CD14-positive monocyte (primary cell): ENCODE data around the gene CPEB3. TPM values are rescaled to one million over a fixed set of nuclear protein-coding genes. Genes with fewer than 3 reads are reported as not detected.

ENCODE experiments used
- DNase-seq, 3 donors: peaks; one replicate each; pipeline ENCODE4 v3.0.0-alpha.2; 2011 to 2022
- H2AFZ ChIP-seq: 2 replicates; pipeline ENCODE4 v1.6.0; 2012; ENCODE audit warnings: mild to moderate bottlenecking, low read depth, low read length, inconsistent platforms; ENCODE audit not compliant: insufficient read depth, poor library complexity, severe bottlenecking
- H3K27ac ChIP-seq, 2 donors: 1 replicate in 1 of 2; 2 replicates in 1 of 2; pipeline ENCODE4 v1.5.1; 2012 to 2013; ENCODE audit warnings: low read length in 2 of 2, control low read depth in 1 of 2, inconsistent platforms in 1 of 2, low read depth in 1 of 2, mild to moderate bottlenecking in 1 of 2
- H3K27me3 ChIP-seq, 2 donors: one replicate each; pipeline versions ENCODE4 v1.6.0 to v1.6.1; 2011 to 2013; ENCODE audit warnings: low read length in 2 of 2; ENCODE audit not compliant: control insufficient read depth in 2 of 2, insufficient read depth in 2 of 2
- H3K36me3 ChIP-seq, 2 donors: replicated peaks in 1 of 2; 1 replicate in 1 of 2; 2 replicates in 1 of 2; pipeline versions ENCODE4 v1.5.1 to v1.6.1; 2012 to 2013; ENCODE audit warnings: low read length in 2 of 2, control low read depth in 1 of 2, inconsistent platforms in 1 of 2, mild to moderate bottlenecking in 1 of 2; ENCODE audit not compliant: insufficient read depth in 2 of 2, control insufficient read depth in 1 of 2
- H3K4me1 ChIP-seq, 2 donors: 1 replicate in 1 of 2; 2 replicates in 1 of 2; pipeline versions ENCODE4 v1.5.1 to v1.6.1; 2012 to 2013; ENCODE audit warnings: low read length in 2 of 2, control low read depth in 1 of 2, inconsistent platforms in 1 of 2, mild to moderate bottlenecking in 1 of 2, moderate library complexity in 1 of 2; ENCODE audit not compliant: insufficient read depth in 2 of 2, control insufficient read depth in 1 of 2
- H3K4me2 ChIP-seq: replicated peaks from 2 replicates; pipeline ENCODE3; 2012; ENCODE audit warnings: low read length, moderate library complexity, mild to moderate bottlenecking; ENCODE audit not compliant: poor library complexity, severe bottlenecking; ENCODE audit errors: extremely low read depth
- H3K4me3 ChIP-seq, 3 experiments: fragments of 200-600 bp in 1 of 3; sonication (generic) in 1 of 3; replicated peaks in 1 of 3; 1 replicate in 2 of 3; 2 replicates in 1 of 3; pipeline ENCODE4 v1.5.1; 2011 to 2013; ENCODE audit warnings: low read length in 3 of 3, mild to moderate bottlenecking in 3 of 3, control low read depth in 2 of 3, low read depth in 2 of 3, inconsistent platforms in 1 of 3, moderate library complexity in 1 of 3
- H3K79me2 ChIP-seq: 2 replicates; pipeline ENCODE4 v1.6.0; 2012; ENCODE audit warnings: mild to moderate bottlenecking, control low read depth, inconsistent platforms, low read length, moderate library complexity; ENCODE audit not compliant: insufficient read depth
- H3K9ac ChIP-seq: 2 replicates; pipeline ENCODE4 v1.6.0; 2017; ENCODE audit warnings: low read length, mild to moderate bottlenecking; ENCODE audit not compliant: insufficient read depth, poor library complexity, severe bottlenecking
- H3K9me3 ChIP-seq, 2 donors: replicated peaks in 1 of 2; 1 replicate in 1 of 2; 2 replicates in 1 of 2; pipeline versions ENCODE4 v1.5.1 to v1.6.1; 2012 to 2013; ENCODE audit warnings: low read length in 2 of 2, control low read depth in 1 of 2; ENCODE audit not compliant: control insufficient read depth in 1 of 2, insufficient read depth in 1 of 2
- H4K20me1 ChIP-seq: 2 replicates; pipeline ENCODE4 v1.6.0; 2012; ENCODE audit warnings: mild to moderate bottlenecking, low read length, control low read depth, moderate library complexity; ENCODE audit not compliant: insufficient read depth
- H3K27ac Mint-ChIP-seq, 7 donors: one replicate each; pipeline ENCODE4 v1.8.0; 2020; ENCODE audit warnings: mild to moderate bottlenecking in 7 of 7, mixed read lengths in 7 of 7, moderate library complexity in 6 of 7, inconsistent platforms in 2 of 7
- H3K27me3 Mint-ChIP-seq, 3 donors: one replicate each; pipeline ENCODE4 v1.8.0; 2021 to 2022; ENCODE audit warnings: low read depth in 3 of 3, mild to moderate bottlenecking in 3 of 3, mixed read lengths in 3 of 3, moderate library complexity in 3 of 3, inconsistent platforms in 1 of 3
- H3K36me3 Mint-ChIP-seq, 2 donors: one replicate each; pipeline ENCODE4 v1.8.0; 2020; ENCODE audit warnings: mixed read lengths in 2 of 2, inconsistent platforms in 1 of 2, mild to moderate bottlenecking in 1 of 2
- H3K4me1 Mint-ChIP-seq: one replicate; pipeline ENCODE4 v1.8.0; 2020; ENCODE audit warnings: mild to moderate bottlenecking, mixed read lengths
- H3K4me3 Mint-ChIP-seq, 2 donors: one replicate each; pipeline ENCODE4 v1.8.0; 2020; ENCODE audit warnings: mild to moderate bottlenecking in 2 of 2, mixed read lengths in 2 of 2, moderate library complexity in 1 of 2
- H3K9me3 Mint-ChIP-seq, 7 donors: one replicate each; pipeline ENCODE4 v1.8.0; 2020 to 2022; ENCODE audit warnings: mixed read lengths in 7 of 7, mild to moderate bottlenecking in 6 of 7, moderate library complexity in 6 of 7, inconsistent platforms in 2 of 7
- whole genome bisulfite sequencing: methylation state at CpG from one replicate; pipeline ENCODE4 v1.1.5; 2013; ENCODE audit warnings: missing lambda C conversion rate; ENCODE audit not compliant: insufficient coverage; 5-methylcytosine and 5-hydroxymethylcytosine counted together
- intact Hi-C, 2 donors: fragments of 100-400 bp; cut with micrococcal nuclease; formaldehyde crosslinking; loops; one replicate each; pipeline versions ENCODE4 v1.15.0 to v1.15.1; 2023
- polyA plus RNA-seq, 3 donors: library from polyadenylated mRNA; depleted of rRNA in 1 of 3; unstranded in 2 of 3; stranded (reverse) in 1 of 3; fragments of 300-500 nt in 2 of 3; fragments of >200 nt in 1 of 3; fragmentation: Illumina TruSeq in 2 of 3; gene quantifications; 1 replicate in 2 of 3; 2 replicates in 1 of 3; pipeline ENCODE4 v1.2.3, GENCODE V29; 2012 to 2021
- small RNA-seq: library from RNA; depleted of rRNA; stranded (forward); fragments of <200 nt; gene quantifications from one replicate; pipeline ENCODE3, GENCODE V24; 2012; ENCODE audit warnings: low read depth; ENCODE audit not compliant: insufficient read length
- TF ChIP-seq, protein P1 (sequence below): fragments of 200-600 bp; IDR thresholded peaks from one replicate; pipeline ENCODE4 v1.8.0; 2022; ENCODE audit warnings: antibody characterized with exemption, mild to moderate bottlenecking

Gene CPEB3
- polyA plus RNA-seq, 3 donors, result 1.8 to 2.9 (median 2.1) TPM

DNA sequence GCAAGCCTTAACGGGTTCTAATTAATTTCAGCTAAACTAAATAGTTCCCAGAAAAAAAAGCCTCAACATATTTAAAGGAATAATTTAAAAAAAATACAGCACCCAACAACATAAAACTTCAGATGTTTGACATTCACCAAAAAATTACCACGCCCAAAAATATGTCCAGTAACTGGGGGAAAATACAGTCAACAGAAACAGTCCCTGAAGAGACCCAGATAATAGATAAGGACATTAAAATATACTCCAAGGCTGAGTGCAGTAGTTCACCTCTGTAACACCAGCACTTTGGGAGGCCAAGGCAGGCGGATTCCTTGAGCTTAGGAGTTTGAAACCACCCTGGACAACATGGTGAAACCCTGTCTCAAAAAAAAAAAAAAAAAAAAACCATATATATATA is 289.3 kb downstream of the CPEB3 start:
- Mint-ChIP-seq H3K27ac (no peak overlapping the region), H3K4me3 (no peak overlapping the region), H3K27me3 (peaks cover 0 to 1% (median 0%) of the 10 kb centered on the region in 3 donors), H3K4me1 (no peaks in the 10 kb centered on the region), H3K9me3 (peaks cover 0 to 6% (median 2%) of the 10 kb centered on the region in 7 donors), H3K36me3 (peaks cover 78 to 88% of the 10 kb centered on the region in 2 donors)
- no CpG with 5 or more reads among the region's 3 CpGs for WGBS
- Histone ChIP-seq H3K79me2 (no peaks in the 10 kb centered on the region), H3K27me3 (no peaks in the 10 kb centered on the region), H3K36me3 (peaks cover 55 to 90% of the 10 kb centered on the region in 2 donors), H3K4me2 (no peak overlapping the region), H3K27ac (no peak overlapping the region), H3K4me1 (no peaks in the 10 kb centered on the region), H3K9ac (no peak overlapping the region), H4K20me1 (no peaks in the 10 kb centered on the region), H3K4me3 (no peak overlapping the region), H2AFZ (no peak overlapping the region), H3K9me3 (peaks cover 0 to 3% of the 10 kb centered on the region in 2 donors)
- TF ChIP-seq, protein P1, sequence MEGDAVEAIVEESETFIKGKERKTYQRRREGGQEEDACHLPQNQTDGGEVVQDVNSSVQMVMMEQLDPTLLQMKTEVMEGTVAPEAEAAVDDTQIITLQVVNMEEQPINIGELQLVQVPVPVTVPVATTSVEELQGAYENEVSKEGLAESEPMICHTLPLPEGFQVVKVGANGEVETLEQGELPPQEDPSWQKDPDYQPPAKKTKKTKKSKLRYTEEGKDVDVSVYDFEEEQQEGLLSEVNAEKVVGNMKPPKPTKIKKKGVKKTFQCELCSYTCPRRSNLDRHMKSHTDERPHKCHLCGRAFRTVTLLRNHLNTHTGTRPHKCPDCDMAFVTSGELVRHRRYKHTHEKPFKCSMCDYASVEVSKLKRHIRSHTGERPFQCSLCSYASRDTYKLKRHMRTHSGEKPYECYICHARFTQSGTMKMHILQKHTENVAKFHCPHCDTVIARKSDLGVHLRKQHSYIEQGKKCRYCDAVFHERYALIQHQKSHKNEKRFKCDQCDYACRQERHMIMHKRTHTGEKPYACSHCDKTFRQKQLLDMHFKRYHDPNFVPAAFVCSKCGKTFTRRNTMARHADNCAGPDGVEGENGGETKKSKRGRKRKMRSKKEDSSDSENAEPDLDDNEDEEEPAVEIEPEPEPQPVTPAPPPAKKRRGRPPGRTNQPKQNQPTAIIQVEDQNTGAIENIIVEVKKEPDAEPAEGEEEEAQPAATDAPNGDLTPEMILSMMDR, result no peak
- intact Hi-C loops, result no loop called here
- DNase-seq, result no peak

Small RNA genes lying within 50 kb of the gene (small RNA-seq; reads per million reads assigned to genes)
- not detected for gene RF00019
- not detected for gene RF00402
- not detected for gene RF00622
- 0.71 reads per million for gene RNY3P12

Other genes starting within 250 kb of the CPEB3 start
- gene MARCHF5, start 89 bp upstream of the CPEB3 start, polyA plus RNA-seq, result 10 to 100 TPM; 15.8 to 30.6 (median 29.6) TPM